CD14-positive monocyte (primary cell): ENCODE results near the gene HSPA1L. TPM values are rescaled to one million over a fixed set of nuclear protein-coding genes. Genes with fewer than 3 reads are reported as not detected.
"Not testable (repeated sequence)": the region's sequence is repeated elsewhere in the genome, so short reads cannot be mapped to it uniquely, and the experiment has no call there.

ENCODE experiments used
- DNase-seq, 3 donors: peaks; one replicate each; pipeline ENCODE4 v3.0.0-alpha.2; 2011 to 2022
- H2AFZ ChIP-seq: 2 replicates; pipeline ENCODE4 v1.6.0; 2012; ENCODE audit warnings: mild to moderate bottlenecking, low read depth, low read length, inconsistent platforms; ENCODE audit not compliant: insufficient read depth, poor library complexity, severe bottlenecking
- H3K27ac ChIP-seq, 2 donors: 1 replicate in 1 of 2; 2 replicates in 1 of 2; pipeline ENCODE4 v1.5.1; 2012 to 2013; ENCODE audit warnings: low read length in 2 of 2, control low read depth in 1 of 2, inconsistent platforms in 1 of 2, low read depth in 1 of 2, mild to moderate bottlenecking in 1 of 2
- H3K27me3 ChIP-seq, 2 donors: one replicate each; pipeline versions ENCODE4 v1.6.0 to v1.6.1; 2011 to 2013; ENCODE audit warnings: low read length in 2 of 2; ENCODE audit not compliant: control insufficient read depth in 2 of 2, insufficient read depth in 2 of 2
- H3K36me3 ChIP-seq, 2 donors: replicated peaks in 1 of 2; 1 replicate in 1 of 2; 2 replicates in 1 of 2; pipeline versions ENCODE4 v1.5.1 to v1.6.1; 2012 to 2013; ENCODE audit warnings: low read length in 2 of 2, control low read depth in 1 of 2, inconsistent platforms in 1 of 2, mild to moderate bottlenecking in 1 of 2; ENCODE audit not compliant: insufficient read depth in 2 of 2, control insufficient read depth in 1 of 2
- H3K4me1 ChIP-seq, 2 donors: 1 replicate in 1 of 2; 2 replicates in 1 of 2; pipeline versions ENCODE4 v1.5.1 to v1.6.1; 2012 to 2013; ENCODE audit warnings: low read length in 2 of 2, control low read depth in 1 of 2, inconsistent platforms in 1 of 2, mild to moderate bottlenecking in 1 of 2, moderate library complexity in 1 of 2; ENCODE audit not compliant: insufficient read depth in 2 of 2, control insufficient read depth in 1 of 2
- H3K4me2 ChIP-seq: replicated peaks from 2 replicates; pipeline ENCODE3; 2012; ENCODE audit warnings: low read length, moderate library complexity, mild to moderate bottlenecking; ENCODE audit not compliant: poor library complexity, severe bottlenecking; ENCODE audit errors: extremely low read depth
- H3K4me3 ChIP-seq, 3 experiments: fragments of 200-600 bp in 1 of 3; sonication (generic) in 1 of 3; replicated peaks in 1 of 3; 1 replicate in 2 of 3; 2 replicates in 1 of 3; pipeline ENCODE4 v1.5.1; 2011 to 2013; ENCODE audit warnings: low read length in 3 of 3, mild to moderate bottlenecking in 3 of 3, control low read depth in 2 of 3, low read depth in 2 of 3, inconsistent platforms in 1 of 3, moderate library complexity in 1 of 3
- H3K79me2 ChIP-seq: 2 replicates; pipeline ENCODE4 v1.6.0; 2012; ENCODE audit warnings: mild to moderate bottlenecking, control low read depth, inconsistent platforms, low read length, moderate library complexity; ENCODE audit not compliant: insufficient read depth
- H3K9ac ChIP-seq: 2 replicates; pipeline ENCODE4 v1.6.0; 2017; ENCODE audit warnings: low read length, mild to moderate bottlenecking; ENCODE audit not compliant: insufficient read depth, poor library complexity, severe bottlenecking
- H3K9me3 ChIP-seq, 2 donors: replicated peaks in 1 of 2; 1 replicate in 1 of 2; 2 replicates in 1 of 2; pipeline versions ENCODE4 v1.5.1 to v1.6.1; 2012 to 2013; ENCODE audit warnings: low read length in 2 of 2, control low read depth in 1 of 2; ENCODE audit not compliant: control insufficient read depth in 1 of 2, insufficient read depth in 1 of 2
- H4K20me1 ChIP-seq: 2 replicates; pipeline ENCODE4 v1.6.0; 2012; ENCODE audit warnings: mild to moderate bottlenecking, low read length, control low read depth, moderate library complexity; ENCODE audit not compliant: insufficient read depth
- H3K27ac Mint-ChIP-seq, 7 donors: one replicate each; pipeline ENCODE4 v1.8.0; 2020; ENCODE audit warnings: mild to moderate bottlenecking in 7 of 7, mixed read lengths in 7 of 7, moderate library complexity in 6 of 7, inconsistent platforms in 2 of 7
- H3K27me3 Mint-ChIP-seq, 3 donors: one replicate each; pipeline ENCODE4 v1.8.0; 2021 to 2022; ENCODE audit warnings: low read depth in 3 of 3, mild to moderate bottlenecking in 3 of 3, mixed read lengths in 3 of 3, moderate library complexity in 3 of 3, inconsistent platforms in 1 of 3
- H3K36me3 Mint-ChIP-seq, 2 donors: one replicate each; pipeline ENCODE4 v1.8.0; 2020; ENCODE audit warnings: mixed read lengths in 2 of 2, inconsistent platforms in 1 of 2, mild to moderate bottlenecking in 1 of 2
- H3K4me1 Mint-ChIP-seq: one replicate; pipeline ENCODE4 v1.8.0; 2020; ENCODE audit warnings: mild to moderate bottlenecking, mixed read lengths
- H3K4me3 Mint-ChIP-seq, 2 donors: one replicate each; pipeline ENCODE4 v1.8.0; 2020; ENCODE audit warnings: mild to moderate bottlenecking in 2 of 2, mixed read lengths in 2 of 2, moderate library complexity in 1 of 2
- H3K9me3 Mint-ChIP-seq, 7 donors: one replicate each; pipeline ENCODE4 v1.8.0; 2020 to 2022; ENCODE audit warnings: mixed read lengths in 7 of 7, mild to moderate bottlenecking in 6 of 7, moderate library complexity in 6 of 7, inconsistent platforms in 2 of 7
- CTCF ChIP-seq: fragments of 200-600 bp; IDR thresholded peaks from one replicate; pipeline ENCODE4 v1.8.0; 2022; ENCODE audit warnings: antibody characterized with exemption, mild to moderate bottlenecking
- WGBS: methylation state at CpG from one replicate; pipeline ENCODE4 v1.1.5; 2013; ENCODE audit warnings: missing lambda C conversion rate; ENCODE audit not compliant: insufficient coverage; 5-methylcytosine and 5-hydroxymethylcytosine counted together
- intact Hi-C, 2 donors: fragments of 100-400 bp; cut with micrococcal nuclease; formaldehyde crosslinking; loops; one replicate each; pipeline versions ENCODE4 v1.15.0 to v1.15.1; 2023
- polyA plus RNA-seq, 3 donors: library from polyadenylated mRNA; depleted of rRNA in 1 of 3; unstranded in 2 of 3; stranded (reverse) in 1 of 3; fragments of 300-500 nt in 2 of 3; fragments of >200 nt in 1 of 3; fragmentation: Illumina TruSeq in 2 of 3; gene quantifications; 1 replicate in 2 of 3; 2 replicates in 1 of 3; pipeline ENCODE4 v1.2.3, GENCODE V29; 2012 to 2021

The HSPA1L gene
- polyA plus RNA-seq, 3 donors: 0.53 to 0.72 (median 0.55) TPM

GRCh38 chr6:31811645-31812044 lies 3.4 kb downstream of the HSPA1L start:
- H3K27ac Mint-ChIP-seq: peak overlapping the region in 1 of 7 donors; percentile 68
- H3K4me1 Mint-ChIP-seq: peaks cover 23% of the 10 kb centered on the region
- H3K9me3 Mint-ChIP-seq: no peaks in the 10 kb centered on the region
- Histone ChIP-seq H3K27me3 (no peaks in the 10 kb centered on the region), H2AFZ (no peak overlapping the region), H3K36me3 (peaks cover 11 to 23% of the 10 kb centered on the region in 2 donors), H4K20me1 (no peaks in the 10 kb centered on the region), H3K9me3 (no peaks in the 10 kb centered on the region), H3K4me1 (peaks cover 22 to 28% of the 10 kb centered on the region in 2 donors), H3K27ac (no peak overlapping the region), H3K9ac (no peak overlapping the region), H3K79me2 (peaks cover 22% of the 10 kb centered on the region), H3K4me3 (no peak overlapping the region), H3K4me2 (no peak overlapping the region)
- H3K27me3 Mint-ChIP-seq: peaks cover 0 to 2% (median 0%) of the 10 kb centered on the region in 3 donors
- DNase-seq: no peak
- H3K4me3 Mint-ChIP-seq: no peak overlapping the region
- H3K36me3 Mint-ChIP-seq: peaks cover 20 to 37% of the 10 kb centered on the region in 2 donors
- 99% methylated on average over 10 of the region's 12 CpGs for WGBS
- intact Hi-C loops: no loop called here
- TF ChIP-seq CTCF: no peak

DNA sequence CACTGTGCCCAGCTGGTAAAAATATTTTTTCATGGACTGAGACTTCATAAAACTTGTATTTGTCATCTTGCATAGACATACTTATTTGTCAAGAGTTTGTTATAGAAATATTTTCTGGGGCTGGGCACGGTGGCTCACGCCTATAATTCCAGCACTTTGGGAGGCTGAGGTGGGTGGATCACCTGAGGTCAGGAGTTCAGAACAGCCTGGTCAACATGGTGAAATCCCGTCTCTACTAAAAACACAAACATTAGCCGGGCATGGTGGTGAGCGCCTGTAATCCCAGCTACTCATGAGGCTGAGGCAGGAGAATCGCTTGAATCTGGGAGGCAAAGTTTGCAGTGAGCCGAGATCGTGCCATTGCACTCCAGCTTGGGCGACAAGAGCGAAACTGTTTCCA lies 6.5 kb downstream of the HSPA1L start:
- H2AFZ ChIP-seq, intact Hi-C loops, H3K27me3 Mint-ChIP-seq, H3K4me3 ChIP-seq, DNase-seq, H3K27ac ChIP-seq, H4K20me1 ChIP-seq, H3K9ac ChIP-seq, H3K27me3 ChIP-seq, H3K27ac Mint-ChIP-seq, H3K4me2 ChIP-seq, H3K4me3 Mint-ChIP-seq, H3K9me3 ChIP-seq, H3K9me3 Mint-ChIP-seq: not testable (repeated sequence)
- Histone ChIP-seq H3K36me3 (peaks cover 11 to 23% of the 10 kb centered on the region in 2 donors), H3K4me1 (peaks cover 25 to 30% of the 10 kb centered on the region in 2 donors), H3K79me2 (peaks cover 32% of the 10 kb centered on the region)
- H3K4me1 Mint-ChIP-seq: peaks cover 24% of the 10 kb centered on the region
- 100% methylated on average over 2 of the region's 10 CpGs for WGBS
- H3K36me3 Mint-ChIP-seq: peaks cover 20 to 37% of the 10 kb centered on the region in 2 donors
